Rectal smooth muscle tissue (tissue), 1 donor: ENCODE data around the gene PLAAT3.
"Not testable (repeated sequence)": the region's sequence is repeated elsewhere in the genome, so short reads cannot be mapped to it uniquely, and the experiment has no call there.

Experiments used
- H3K27ac ChIP-seq: one replicate; pipeline ENCODE4 v1.7.0; 2013; ENCODE audit warnings: low read depth, low read length, inconsistent platforms
- H3K27me3 ChIP-seq: one replicate; pipeline ENCODE4 v1.7.0; 2013; ENCODE audit warnings: low read length; ENCODE audit not compliant: control insufficient read depth, insufficient read depth
- H3K36me3 ChIP-seq: one replicate; pipeline ENCODE4 v1.7.0; 2013; ENCODE audit warnings: low read length; ENCODE audit not compliant: control insufficient read depth, insufficient read depth
- H3K4me1 ChIP-seq: one replicate; pipeline ENCODE4 v1.7.0; 2013; ENCODE audit warnings: low read length; ENCODE audit not compliant: control insufficient read depth, insufficient read depth
- H3K4me3 ChIP-seq: one replicate; pipeline ENCODE4 v1.7.0; 2013; ENCODE audit warnings: low read length
- H3K9ac ChIP-seq: one replicate; pipeline ENCODE4 v1.7.0; 2013; ENCODE audit warnings: low read length

PLAAT3 gene

GRCh38 chr11:63602290-63603179 lies 11.7 kb downstream of the PLAAT3 start:
- H3K4me1 ChIP-seq, H3K4me3 ChIP-seq, H3K36me3 ChIP-seq, H3K9ac ChIP-seq, H3K27me3 ChIP-seq: not testable (repeated sequence)
- H3K27ac ChIP-seq: peak overlapping the region; percentile 14

DNA sequence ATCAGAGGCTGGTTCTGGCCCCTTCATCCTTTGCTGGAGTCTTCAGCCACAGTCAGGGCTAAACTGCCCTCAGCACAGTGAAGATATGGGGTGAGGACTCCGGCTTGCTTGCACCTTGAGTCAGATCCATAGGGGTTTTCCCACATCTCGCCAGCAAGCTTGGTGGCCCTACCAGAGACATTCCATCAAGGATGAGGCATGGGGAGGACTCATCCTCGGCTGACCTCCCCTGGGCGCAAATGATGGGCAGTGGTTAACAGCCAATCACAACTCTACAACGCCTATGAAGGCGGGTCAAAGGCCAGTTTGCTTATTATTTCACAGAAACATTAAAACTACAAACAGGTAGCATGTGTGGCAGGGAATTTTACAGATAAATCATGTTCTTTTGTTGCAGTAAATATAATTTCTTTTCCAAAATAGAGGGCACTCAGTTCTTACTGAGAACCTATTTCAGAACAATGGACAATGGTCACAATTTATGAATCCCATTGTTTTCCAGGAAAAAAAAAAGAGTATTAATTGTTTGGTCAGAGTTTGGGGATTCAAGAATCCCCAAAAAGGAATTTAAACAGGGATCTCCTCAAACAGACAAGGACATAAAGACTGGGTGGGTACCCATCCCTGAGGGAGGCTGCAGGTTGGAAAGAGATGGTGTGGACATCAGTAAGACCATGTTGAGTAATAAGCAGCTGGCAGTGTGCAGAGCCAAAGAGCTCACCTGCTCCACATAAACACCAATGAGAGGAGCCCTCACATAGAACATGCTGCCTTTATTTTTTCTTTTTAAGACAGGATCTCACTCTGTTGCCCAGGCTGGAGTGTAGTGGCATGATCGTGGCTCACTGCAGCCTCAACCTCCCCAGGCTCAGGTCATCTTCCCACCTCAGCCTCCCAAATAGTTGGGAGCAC lies 14.8 kb downstream of the PLAAT3 start:
- Histone ChIP-seq H3K9ac (no peak overlapping the region), H3K27me3 (no peaks in the 10 kb centered on the region), H3K4me3 (no peak overlapping the region), H3K4me1 (no peaks in the 10 kb centered on the region), H3K27ac (no peak overlapping the region), H3K36me3 (no peaks in the 10 kb centered on the region)

DNA sequence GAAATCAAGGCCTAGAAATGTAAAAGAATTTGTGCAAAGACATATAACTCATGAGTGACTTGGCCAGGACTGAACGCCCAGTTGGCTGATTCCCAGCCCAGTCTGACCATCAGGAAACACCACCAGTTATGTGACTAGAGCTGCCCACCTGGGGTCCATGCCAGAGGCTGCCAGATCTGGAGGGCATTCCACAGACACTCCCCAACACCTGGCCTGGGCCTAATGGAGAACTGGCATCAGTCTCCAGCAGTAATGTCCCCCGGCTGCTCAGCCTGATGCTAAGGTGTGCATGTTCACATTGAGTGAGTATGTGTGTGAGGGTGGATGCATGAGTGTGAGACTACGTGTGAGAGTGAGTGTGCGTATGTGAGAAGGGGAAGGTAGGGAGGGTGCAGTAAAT lies 15.7 kb downstream of the PLAAT3 start:
- Histone ChIP-seq H3K27ac (no peak overlapping the region), H3K4me1 (no peaks in the 10 kb centered on the region), H3K9ac (no peak overlapping the region), H3K36me3 (no peaks in the 10 kb centered on the region), H3K4me3 (no peak overlapping the region), H3K27me3 (no peaks in the 10 kb centered on the region)

DNA sequence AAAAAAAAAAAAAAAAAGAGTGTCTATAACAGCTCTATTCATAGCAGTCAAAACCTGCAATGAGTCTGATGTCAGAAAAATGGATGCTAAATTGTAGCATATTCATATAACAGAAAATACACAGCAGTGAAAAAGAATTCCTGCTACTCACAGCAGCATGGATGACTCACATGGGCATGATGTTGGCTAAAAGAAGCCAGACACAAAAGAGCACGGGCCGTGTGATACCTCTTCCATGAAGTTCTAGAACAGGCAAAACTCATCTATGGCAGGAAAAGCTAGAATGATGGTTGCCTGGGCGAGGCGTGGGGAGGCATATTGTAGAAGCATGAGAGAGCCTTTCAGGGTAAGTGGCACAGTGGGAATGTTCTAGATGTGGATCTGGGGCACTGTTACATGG lies 18.9 kb downstream of the PLAAT3 start:
- no peak overlapping the region for H3K9ac ChIP-seq
- H3K36me3 ChIP-seq: peaks cover 5% of the 10 kb centered on the region
- H3K27me3 ChIP-seq: no peaks in the 10 kb centered on the region
- no peaks in the 10 kb centered on the region for H3K4me1 ChIP-seq
- H3K27ac ChIP-seq: no peak overlapping the region
- H3K4me3 ChIP-seq: no peak overlapping the region

- Histone ChIP-seq H3K27ac (no peak overlapping the region), H3K36me3 (peaks cover 6% of the 10 kb centered on the region), H3K4me3 (no peak overlapping the region), H3K9ac (no peak overlapping the region), H3K4me1 (no peaks in the 10 kb centered on the region), H3K27me3 (no peaks in the 10 kb centered on the region)
Measured at GRCh38 chr11:63592975-63593395, 21.2 kb downstream of the PLAAT3 start.

DNA sequence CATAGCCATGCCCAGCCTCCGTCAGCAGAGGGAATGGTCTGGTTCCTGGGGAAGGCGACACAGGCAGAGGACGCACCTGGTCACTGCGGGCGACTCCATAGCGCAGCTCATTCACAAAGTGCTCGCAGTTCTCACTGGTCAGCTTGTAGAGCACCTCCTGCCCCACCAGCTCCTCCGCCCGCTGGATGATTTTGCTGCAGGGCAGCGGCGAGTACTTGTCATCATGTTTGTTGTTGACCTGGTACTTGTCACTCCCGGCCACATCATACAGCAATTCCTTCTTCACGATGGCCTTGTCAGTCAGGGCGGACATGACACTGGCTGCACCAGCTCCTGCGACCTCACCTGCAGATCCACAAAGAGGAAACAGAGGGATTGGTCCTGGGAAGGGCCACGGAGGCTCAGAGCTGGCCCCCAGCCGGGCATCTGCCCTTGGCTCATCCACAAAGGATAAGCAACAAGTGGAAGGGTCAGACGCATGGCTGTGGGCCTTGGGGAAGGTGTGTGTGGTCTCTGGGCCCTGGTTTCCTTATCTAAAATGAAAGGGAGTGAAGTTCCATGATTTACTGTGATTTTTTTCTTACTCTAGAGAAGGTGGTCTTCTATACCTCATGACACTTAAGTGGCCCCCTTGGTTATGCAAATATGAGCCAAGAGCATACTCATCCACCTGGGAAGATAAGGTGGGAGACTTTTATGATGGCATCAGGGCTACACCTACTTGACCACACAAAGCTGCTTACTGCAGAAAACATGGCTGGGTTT lies 24.0 kb downstream of the PLAAT3 start:
- Histone ChIP-seq H3K27ac (no peak overlapping the region), H3K9ac (no peak overlapping the region), H3K36me3 (peaks cover 6% of the 10 kb centered on the region), H3K4me3 (no peak overlapping the region), H3K4me1 (no peaks in the 10 kb centered on the region), H3K27me3 (no peaks in the 10 kb centered on the region)

- Histone ChIP-seq H3K27ac (no peak overlapping the region), H3K36me3 (peaks cover 6% of the 10 kb centered on the region), H3K4me1 (no peaks in the 10 kb centered on the region), H3K4me3 (no peak overlapping the region), H3K27me3 (no peaks in the 10 kb centered on the region), H3K9ac (no peak overlapping the region)
Measured at GRCh38 chr11:63589000-63589399, 25.2 kb downstream of the PLAAT3 start.

DNA sequence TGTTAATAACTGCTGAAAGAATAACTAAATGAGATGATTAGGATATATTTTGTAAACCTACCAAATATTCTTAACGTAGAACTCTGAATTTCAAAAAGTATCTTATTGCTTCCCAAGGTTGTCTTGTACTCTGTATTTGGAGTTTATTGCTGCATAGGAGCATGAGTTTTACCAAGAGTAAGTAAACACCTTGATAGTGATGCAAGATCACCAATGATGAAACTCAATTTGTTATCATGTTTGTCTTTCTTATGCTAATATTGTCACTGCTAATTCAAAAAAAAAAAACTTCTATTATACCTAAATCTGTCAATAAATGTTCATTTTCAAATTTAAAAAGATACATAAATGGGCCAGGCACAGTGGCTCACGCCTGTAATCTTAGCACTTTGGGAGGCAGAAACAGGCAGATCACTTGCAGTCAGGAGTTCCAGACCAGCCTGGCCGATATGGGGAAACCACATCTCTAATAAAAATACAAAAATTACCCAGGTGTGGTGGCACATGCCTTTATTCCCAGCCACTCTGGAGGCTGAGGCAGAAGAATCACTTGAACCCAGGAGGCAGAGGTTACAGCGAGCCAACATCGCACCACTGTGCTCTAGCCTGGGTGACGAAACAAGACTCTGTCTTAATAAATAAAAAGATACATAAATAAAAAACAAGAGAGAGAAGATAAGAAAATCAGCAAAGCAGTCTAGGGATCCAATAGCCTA lies 27.6 kb downstream of the PLAAT3 start:
- Histone ChIP-seq H3K36me3 (peaks cover 6% of the 10 kb centered on the region), H3K27me3 (no peaks in the 10 kb centered on the region), H3K9ac (no peak overlapping the region), H3K4me3 (no peak overlapping the region), H3K4me1 (no peaks in the 10 kb centered on the region), H3K27ac (no peak overlapping the region)

DNA sequence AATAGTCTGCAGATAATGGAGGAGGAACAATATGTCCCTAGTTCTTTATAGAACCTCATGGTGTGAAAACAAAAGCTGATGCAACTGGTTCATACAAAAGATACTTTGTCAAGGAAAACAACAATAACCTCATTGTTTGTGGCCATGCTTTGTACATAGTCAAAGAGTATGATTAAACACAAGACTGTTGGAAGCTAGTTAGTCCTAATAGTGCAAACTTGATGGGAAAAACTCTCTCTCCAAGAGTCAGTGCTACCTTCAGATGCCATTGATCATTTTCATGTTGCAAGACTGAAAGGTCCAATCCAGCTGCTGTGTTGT lies 30.9 kb downstream of the PLAAT3 start:
- H3K4me3 ChIP-seq: no peak overlapping the region
- H3K27me3 ChIP-seq: no peaks in the 10 kb centered on the region
- no peak overlapping the region for H3K9ac ChIP-seq
- no peaks in the 10 kb centered on the region for H3K36me3 ChIP-seq
- H3K27ac ChIP-seq: no peak overlapping the region
- H3K4me1 ChIP-seq: no peaks in the 10 kb centered on the region

DNA sequence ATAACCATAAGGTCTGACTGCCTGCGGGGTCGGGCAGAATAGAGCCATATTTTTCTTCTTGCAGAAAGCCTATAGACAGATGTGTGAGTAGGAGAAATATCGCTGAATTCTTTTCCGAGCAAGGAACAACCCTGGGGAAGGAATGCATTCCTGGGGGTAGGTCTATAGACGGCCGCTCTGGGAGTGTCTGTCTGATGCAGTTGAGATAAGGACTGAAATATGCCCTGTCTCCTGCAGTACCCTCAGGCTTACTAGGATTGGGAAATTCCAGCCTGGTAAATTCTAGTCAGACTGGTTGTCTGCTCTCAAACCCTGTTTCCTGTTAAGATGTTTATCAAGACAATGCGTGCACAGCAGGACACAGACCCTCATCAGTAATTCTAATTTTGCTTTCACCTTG lies 33.0 kb downstream of the PLAAT3 start:
- H3K4me1 ChIP-seq, H3K36me3 ChIP-seq, H3K27ac ChIP-seq, H3K9ac ChIP-seq, H3K27me3 ChIP-seq, H3K4me3 ChIP-seq: not testable (repeated sequence)

- H3K9ac ChIP-seq, H3K27ac ChIP-seq, H3K4me3 ChIP-seq, H3K36me3 ChIP-seq, H3K27me3 ChIP-seq, H3K4me1 ChIP-seq: not testable (repeated sequence)
Measured at GRCh38 chr11:63578882-63579281, 35.4 kb downstream of the PLAAT3 start.
